ENCODE results near the gene NR2C2. TPM values are rescaled to one million over a fixed set of nuclear protein-coding genes. Genes with fewer than 3 reads are reported as not detected.
A peak's percentile ranks its signal among the peaks of the same experiment; 100 is the strongest.

The NR2C2 gene
- total RNA-seq, 6 experiments from 2014 or later = 10.8 to 18.6 (median 12.2) TPM

DNA sequence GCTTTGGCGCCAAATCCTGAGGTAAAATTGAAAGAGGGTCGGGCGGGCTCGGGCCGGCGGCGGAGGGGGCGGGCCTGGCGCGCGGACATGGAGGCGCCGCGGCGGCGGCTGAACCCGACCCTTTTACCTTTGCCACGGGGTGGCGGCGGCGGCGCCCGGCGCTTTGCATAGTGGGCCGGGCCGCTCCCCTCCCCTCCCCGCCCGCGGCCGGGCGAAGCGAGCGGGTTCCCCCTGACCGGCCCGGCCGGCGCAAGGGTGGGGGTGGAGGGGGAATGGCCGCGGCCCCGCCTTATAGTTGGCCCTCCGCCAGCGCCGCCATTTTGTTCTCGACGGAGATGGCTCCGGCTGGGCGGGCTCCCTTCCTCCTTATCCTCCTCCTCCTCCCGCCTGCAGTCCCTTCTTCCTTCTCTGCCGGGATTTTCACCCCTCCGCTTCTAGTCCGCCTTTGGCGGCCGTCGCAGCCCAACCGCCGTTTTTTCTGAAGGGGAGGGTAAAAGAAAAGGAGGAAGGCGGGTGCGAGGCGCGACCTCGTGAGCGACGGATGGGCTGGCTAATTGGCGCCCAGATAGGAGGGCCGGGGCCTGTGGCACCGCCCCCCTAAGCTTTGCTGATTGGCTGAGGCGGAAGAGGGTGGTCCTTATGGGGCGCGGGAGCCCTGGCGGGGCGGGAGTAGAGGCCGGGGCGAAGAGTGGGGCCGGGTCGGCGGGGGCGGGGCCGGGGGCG is 664 bp downstream of the NR2C2 start:
- intact Hi-C loops (cut with DNase I) = no loop called here
- no peaks in the 10 kb centered on the region for H3K27me3 ChIP-seq
- under 1% methylated on average over 27 of the region's 79 CpGs for WGBS (ENCODE audit: insufficient coverage, low coverage, low lambda C conversion rate, missing lambda C conversion rate)
- DNase-seq (peak; percentile 98 to 99 (median 99)), ATAC-seq (peak; percentile 94 to 98 (median 95))
- H3K27ac ChIP-seq = peak overlapping the region; percentile 92 to 96 (median 94)
- no peaks in the 10 kb centered on the region for H3K9me3 ChIP-seq
- peaks cover 0 to 10% (median 7%) of the 10 kb centered on the region in 4 donors for H3K36me3 ChIP-seq
- H3K4me1 ChIP-seq = peaks cover 0 to 38% (median 17%) of the 10 kb centered on the region in 4 donors
- peak overlapping the region; percentile 70 to 98 (median 94) for H3K4me3 ChIP-seq
- TF ChIP-seq, protein P1, sequence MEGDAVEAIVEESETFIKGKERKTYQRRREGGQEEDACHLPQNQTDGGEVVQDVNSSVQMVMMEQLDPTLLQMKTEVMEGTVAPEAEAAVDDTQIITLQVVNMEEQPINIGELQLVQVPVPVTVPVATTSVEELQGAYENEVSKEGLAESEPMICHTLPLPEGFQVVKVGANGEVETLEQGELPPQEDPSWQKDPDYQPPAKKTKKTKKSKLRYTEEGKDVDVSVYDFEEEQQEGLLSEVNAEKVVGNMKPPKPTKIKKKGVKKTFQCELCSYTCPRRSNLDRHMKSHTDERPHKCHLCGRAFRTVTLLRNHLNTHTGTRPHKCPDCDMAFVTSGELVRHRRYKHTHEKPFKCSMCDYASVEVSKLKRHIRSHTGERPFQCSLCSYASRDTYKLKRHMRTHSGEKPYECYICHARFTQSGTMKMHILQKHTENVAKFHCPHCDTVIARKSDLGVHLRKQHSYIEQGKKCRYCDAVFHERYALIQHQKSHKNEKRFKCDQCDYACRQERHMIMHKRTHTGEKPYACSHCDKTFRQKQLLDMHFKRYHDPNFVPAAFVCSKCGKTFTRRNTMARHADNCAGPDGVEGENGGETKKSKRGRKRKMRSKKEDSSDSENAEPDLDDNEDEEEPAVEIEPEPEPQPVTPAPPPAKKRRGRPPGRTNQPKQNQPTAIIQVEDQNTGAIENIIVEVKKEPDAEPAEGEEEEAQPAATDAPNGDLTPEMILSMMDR (IDR thresholded peaks at IDR 0.05) = no peak
- no peak for TF ChIP-seq POLR2A (IDR thresholded peaks at IDR 0.05)

DNA sequence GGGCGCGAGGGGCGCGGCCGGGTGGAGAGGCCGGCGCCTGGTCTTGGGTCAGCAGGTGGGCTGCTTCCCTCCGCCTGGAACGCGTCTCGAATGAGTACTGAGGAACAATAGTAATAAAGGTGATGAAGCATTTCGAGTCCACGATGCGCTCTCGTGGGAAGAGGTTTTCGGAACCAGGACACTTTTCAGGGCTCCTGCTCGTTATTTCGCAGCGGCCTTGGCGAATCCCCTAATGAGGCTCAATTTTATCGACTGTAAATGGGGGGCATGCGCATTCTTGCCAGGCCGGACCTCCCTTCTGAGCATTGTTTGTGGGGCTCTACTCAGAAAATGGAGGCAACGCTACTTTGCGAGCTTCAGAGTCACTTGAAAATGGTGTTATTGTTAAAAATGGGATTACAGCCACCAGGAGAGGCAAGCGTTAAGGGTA is 1.2 kb downstream of the NR2C2 start:
- TF ChIP-seq, protein P1 (IDR thresholded peaks at IDR 0.05) = no peak
- TF ChIP-seq POLR2A (IDR thresholded peaks at IDR 0.05) = no peak
- peak overlapping the region in 2 of 3 donors; percentile 39 to 54 for H3K27ac ChIP-seq
- DNase-seq (no peak), ATAC-seq (no peak)
- H3K27me3 ChIP-seq = no peaks in the 10 kb centered on the region
- H3K9me3 ChIP-seq = no peaks in the 10 kb centered on the region
- peaks cover 0 to 10% (median 7%) of the 10 kb centered on the region in 4 donors for H3K36me3 ChIP-seq
- 1% methylated on average over 19 of the region's 26 CpGs for WGBS (ENCODE audit: insufficient coverage, low coverage, low lambda C conversion rate, missing lambda C conversion rate)
- peak overlapping the region; percentile 70 to 98 (median 94) for H3K4me3 ChIP-seq
- peaks cover 0 to 32% (median 15%) of the 10 kb centered on the region in 4 donors for H3K4me1 ChIP-seq
- intact Hi-C loops (cut with DNase I) = no loop called here

DNA sequence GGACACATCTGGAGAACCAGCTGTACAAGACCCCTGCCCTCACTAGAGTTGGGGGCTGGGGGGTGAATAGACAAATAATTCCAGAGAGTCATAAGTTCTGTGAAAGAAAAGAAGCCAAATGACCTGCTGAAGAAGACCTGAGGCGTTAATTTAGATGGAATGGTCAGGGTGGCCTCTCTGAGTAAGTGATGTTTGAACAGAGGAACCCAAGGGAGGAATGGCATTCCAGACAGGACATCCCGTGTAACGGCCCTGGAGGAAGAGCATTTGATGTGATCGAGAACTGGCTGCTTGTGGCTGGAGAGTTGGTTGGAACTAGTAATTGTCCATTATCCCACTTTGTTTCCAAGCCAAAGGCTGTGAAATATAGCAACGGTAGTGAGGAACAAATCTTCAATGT is 1.7 kb downstream of the NR2C2 start:
- Histone ChIP-seq H3K4me1 (peaks cover 0 to 27% (median 12%) of the 10 kb centered on the region in 4 donors), H3K4me3 (peak overlapping the region; percentile 70 to 98 (median 94)), H3K9me3 (no peaks in the 10 kb centered on the region), H3K27ac (peak overlapping the region in 1 of 3 donors; percentile 39), H3K27me3 (no peaks in the 10 kb centered on the region), H3K36me3 (peaks cover 0 to 10% (median 7%) of the 10 kb centered on the region in 4 donors)
- no peak for TF ChIP-seq POLR2A (IDR thresholded peaks at IDR 0.05)
- TF ChIP-seq, protein P1 (IDR thresholded peaks at IDR 0.05) = no peak
- ATAC-seq (no peak), DNase-seq (no peak)
- WGBS (ENCODE audit: insufficient coverage, low coverage, low lambda C conversion rate, missing lambda C conversion rate) = 26% methylated on average over 4 of the region's 5 CpGs
- intact Hi-C loops (cut with DNase I) = no loop called here

DNA sequence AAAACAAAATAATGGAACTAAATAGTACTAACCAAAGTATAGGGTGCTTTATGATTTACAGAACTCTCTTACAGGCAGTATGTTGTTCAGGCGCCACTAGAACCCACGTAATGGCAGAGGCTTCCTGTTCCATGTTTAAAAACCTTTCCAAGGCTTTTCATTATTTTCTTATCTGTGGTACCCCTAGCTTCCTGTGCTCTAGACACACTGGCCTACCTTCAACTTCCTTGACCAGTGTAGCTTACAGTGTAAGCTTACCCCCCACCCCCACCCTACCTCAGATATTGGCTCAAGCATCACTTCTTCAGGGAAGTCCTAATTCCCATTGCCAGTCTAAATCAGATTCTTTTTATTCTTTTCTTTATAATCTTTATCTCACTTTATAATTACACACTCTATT is 2.9 kb downstream of the NR2C2 start:
- intact Hi-C loops (cut with DNase I) = no loop called here
- ATAC-seq = no peak

More for the DNA sequence above, 2.9 kb downstream of the NR2C2 start:
- H3K4me3 ChIP-seq = no peak overlapping the region
- H3K27me3 ChIP-seq = no peaks in the 10 kb centered on the region
- peaks cover 0 to 24% (median 7%) of the 10 kb centered on the region in 4 donors for H3K4me1 ChIP-seq
- TF ChIP-seq, protein P1 (IDR thresholded peaks at IDR 0.05) = no peak
- no peak for TF ChIP-seq POLR2A (IDR thresholded peaks at IDR 0.05)
- 63% methylated on average over 2 of the region's 2 CpGs for WGBS (ENCODE audit: insufficient coverage, low coverage, low lambda C conversion rate, missing lambda C conversion rate)
- peaks cover 0 to 5% (median 2%) of the 10 kb centered on the region in 4 donors for H3K36me3 ChIP-seq
- DNase-seq = no peak
- no peaks in the 10 kb centered on the region for H3K9me3 ChIP-seq
- no peak overlapping the region for H3K27ac ChIP-seq
